Astrocyte of the spinal cord (primary cell): Measurements from ENCODE around the gene ZNF335.

Experiments used
- DNase-seq: peaks from one replicate; pipeline ENCODE4 v3.0.0; 2011; ENCODE audit warnings: low read depth, low spot score
- H3K4me3 ChIP-seq: 2 replicates; pipeline ENCODE4 v1.5.1; 2011; ENCODE audit warnings: low read depth, mild to moderate bottlenecking, low read length, moderate library complexity
- CTCF ChIP-seq: IDR thresholded peaks from 2 replicates; pipeline ENCODE4 v1.5.1; 2012; ENCODE audit warnings: low read depth, mild to moderate bottlenecking, low read length, inconsistent platforms
- in situ Hi-C: cut with HindIII; loops from 2 replicates; pipeline ENCODE4 v1.10.0; 2017; ENCODE audit warnings: low sequenced_read_pairs

Gene ZNF335

DNA sequence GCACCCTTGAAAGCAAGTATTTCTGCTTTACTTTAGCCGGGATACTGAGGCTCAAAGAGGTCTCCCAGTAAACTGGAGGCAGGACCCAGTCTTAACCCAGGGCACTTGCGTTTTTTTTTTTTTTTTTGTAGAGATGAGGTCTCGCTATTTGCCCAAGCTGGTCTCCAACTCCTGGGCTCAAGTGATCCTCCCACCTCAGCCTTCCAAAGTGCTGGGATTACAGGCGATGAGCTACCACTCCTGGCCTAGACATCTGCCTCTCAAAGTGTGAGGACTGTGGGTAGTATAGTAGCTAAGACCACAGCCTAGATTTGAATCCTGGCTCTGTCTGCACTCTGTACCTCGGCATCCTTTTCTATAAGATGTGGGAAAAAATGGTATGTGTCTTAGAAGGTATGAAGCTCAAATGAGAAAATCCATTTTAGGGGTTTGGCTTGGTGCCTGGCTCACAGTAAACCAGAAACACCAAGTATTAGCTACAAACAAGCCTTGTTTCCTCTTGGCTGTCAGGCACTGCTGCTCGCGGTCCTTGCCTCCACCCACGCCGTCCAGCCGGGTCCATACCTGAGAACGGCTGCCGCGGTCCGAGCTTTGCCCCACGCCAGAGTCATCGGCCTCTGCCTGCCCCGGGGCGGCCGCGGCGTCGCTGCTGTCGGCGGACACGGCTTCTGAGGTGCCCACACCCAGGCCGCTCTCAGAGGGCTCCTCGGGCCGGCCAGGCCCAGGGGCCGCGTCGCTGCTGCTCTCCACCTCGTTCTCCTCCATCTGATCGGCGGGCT, 1.2 kb downstream of the ZNF335 start:
- H3K4me3 ChIP-seq = peak overlapping the region; percentile 97
- TF ChIP-seq CTCF = no peak
- in situ Hi-C loops = no loop called here
- peak; percentile 29 for DNase-seq

- peak; percentile 73 for DNase-seq
- peak; percentile 73 for TF ChIP-seq CTCF
- H3K4me3 ChIP-seq = peak overlapping the region; percentile 97
- in situ Hi-C loops = no loop called here
These were observed 2.0 kb downstream of the ZNF335 start for GRCh38 chr20:45969712-45970634.

DNA sequence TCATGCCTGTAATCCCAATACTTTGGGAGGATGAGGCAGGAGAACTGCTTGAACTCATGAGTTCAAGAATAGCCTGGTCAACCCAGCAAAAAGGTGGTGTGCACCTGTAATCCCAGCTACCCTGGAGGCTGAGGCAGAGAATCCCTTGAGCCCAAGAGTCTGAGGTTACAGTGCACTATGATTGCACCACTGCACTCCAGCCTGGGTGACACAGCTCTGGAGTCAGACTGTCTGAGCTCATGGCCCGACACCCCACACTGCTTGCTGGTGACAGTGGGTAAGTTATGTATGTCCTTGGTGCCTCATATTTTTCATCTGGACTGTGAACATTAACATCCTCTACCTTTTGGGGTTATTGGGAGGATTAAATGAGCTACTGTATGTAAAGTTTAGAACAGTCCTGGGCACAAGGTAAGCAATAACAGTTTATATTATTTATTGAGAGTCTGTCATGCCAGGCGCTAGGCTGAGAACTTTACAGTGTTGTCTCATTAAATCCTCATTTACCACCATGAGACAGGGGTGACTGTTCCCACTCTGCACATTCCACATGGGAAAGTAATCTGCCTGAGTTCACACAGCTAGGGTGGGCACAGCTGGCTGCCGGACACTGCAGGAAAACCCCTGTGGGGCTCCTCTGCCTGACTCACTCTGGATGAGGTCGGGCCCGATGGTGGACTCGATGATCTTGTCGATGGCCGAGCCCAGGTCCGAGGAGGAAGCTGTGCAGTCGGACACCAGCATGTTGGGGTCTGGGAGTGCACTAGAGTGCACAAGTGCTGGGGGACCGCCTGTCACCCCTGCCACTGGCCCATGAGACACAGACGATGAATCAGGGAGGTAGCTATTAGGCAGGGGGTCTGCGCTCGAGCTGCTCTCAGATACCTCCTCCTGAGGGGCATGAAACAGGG, 2.9 kb downstream of the ZNF335 start:
- DNase-seq = peak; percentile 79
- in situ Hi-C loops = no loop called here
- peak overlapping the region; percentile 18 for H3K4me3 ChIP-seq
- no peak for TF ChIP-seq CTCF

- in situ Hi-C loops = no loop called here
- TF ChIP-seq CTCF = no peak
- no peak overlapping the region for H3K4me3 ChIP-seq
- no peak for DNase-seq
These were observed 3.8 kb downstream of the ZNF335 start for GRCh38 chr20:45968081-45968671.

- no peak for TF ChIP-seq CTCF
- no peak overlapping the region for H3K4me3 ChIP-seq
- in situ Hi-C loops = no loop called here
- no peak for DNase-seq
These were observed 4.4 kb downstream of the ZNF335 start for GRCh38 chr20:45967551-45968080.
